ENCODE results near the gene PDZK1. TPM values are rescaled to one million over a fixed set of nuclear protein-coding genes. Genes with fewer than 3 reads are reported as not detected.
A peak's percentile ranks its signal among the peaks of the same experiment; 100 is the strongest.
"Not testable (repeated sequence)": the region's sequence is repeated elsewhere in the genome, so short reads cannot be mapped to it uniquely, and the experiment has no call there.

The PDZK1 gene
- total RNA-seq, 2 donors from 2014 or later = 7.8 to 24.7 TPM

DNA sequence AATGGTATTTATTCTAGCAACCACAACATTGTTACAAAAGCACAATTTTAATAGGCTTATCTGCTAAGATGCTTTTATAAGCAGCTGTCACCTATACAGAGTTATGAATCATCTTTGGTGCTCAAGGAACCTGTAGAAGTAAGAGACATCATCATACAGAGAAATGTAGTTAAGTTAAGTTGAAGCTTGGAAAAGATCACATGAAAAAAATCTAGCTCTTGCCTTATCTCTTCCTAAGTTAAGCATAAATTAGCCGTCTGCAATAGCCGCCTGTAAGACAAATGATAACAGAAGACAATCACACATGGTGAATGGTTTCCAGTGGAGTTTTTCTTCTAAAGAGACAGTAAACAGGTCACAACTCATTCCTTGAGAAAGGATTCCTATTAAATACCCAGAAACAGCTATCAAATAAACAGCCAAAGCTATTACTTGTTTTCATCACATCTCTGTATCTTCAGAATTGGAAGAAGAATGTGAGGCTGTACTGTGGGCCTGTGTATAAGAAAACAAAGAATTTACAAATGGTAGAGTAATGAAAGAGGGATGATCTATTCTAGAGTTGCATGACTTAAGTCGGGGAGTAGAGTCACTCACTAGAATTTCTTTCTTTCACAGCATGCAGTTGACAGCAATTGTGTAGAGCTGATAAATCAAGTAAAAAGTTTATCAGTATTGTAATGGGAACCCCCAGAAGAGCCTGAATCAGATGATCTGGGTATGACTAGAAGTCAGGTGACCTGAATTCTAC lies 36.0 kb downstream of the PDZK1 start:
- intact Hi-C loops (cut with DNase I); H3K27ac ChIP-seq; H3K36me3 ChIP-seq (replicated peaks in 1 of 2; ENCODE audit: insufficient read depth in 1 of 2, low read depth in 2 of 2); H3K4me3 ChIP-seq; H3K27me3 ChIP-seq; H3K4me1 ChIP-seq; DNase-seq; ATAC-seq; H3K9me3 ChIP-seq: not testable (repeated sequence)
- WGBS, 2 donors = 69 to 78% methylated on average over 2 of the region's 3 CpGs

DNA sequence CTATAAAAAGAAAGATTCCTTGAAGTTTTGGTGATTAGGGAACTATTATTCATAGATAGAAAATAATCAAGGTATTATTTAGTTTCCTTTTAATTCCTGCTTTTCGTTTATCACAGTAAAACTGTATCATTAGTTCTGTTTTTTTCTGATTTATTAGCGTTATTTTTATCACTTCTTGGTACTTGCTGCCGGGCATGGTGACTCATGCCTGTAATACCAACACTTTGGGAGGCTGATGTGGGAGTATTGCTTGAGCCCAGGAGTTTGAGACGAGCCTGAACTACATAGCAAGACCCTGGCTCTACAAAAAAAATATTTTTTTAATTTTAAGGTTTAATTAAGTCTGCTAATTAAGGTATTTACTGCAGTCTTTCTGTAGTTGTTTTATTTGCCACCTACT lies 42.2 kb downstream of the PDZK1 start:
- DNase-seq; H3K4me1 ChIP-seq; intact Hi-C loops (cut with DNase I); H3K27me3 ChIP-seq; H3K27ac ChIP-seq; H3K36me3 ChIP-seq (replicated peaks in 1 of 2; ENCODE audit: insufficient read depth in 1 of 2, low read depth in 2 of 2); ATAC-seq; H3K9me3 ChIP-seq; H3K4me3 ChIP-seq: not testable (repeated sequence)
- WGBS, 2 donors = 58 to 75% methylated on average over 4 of the region's 4 CpGs

DNA sequence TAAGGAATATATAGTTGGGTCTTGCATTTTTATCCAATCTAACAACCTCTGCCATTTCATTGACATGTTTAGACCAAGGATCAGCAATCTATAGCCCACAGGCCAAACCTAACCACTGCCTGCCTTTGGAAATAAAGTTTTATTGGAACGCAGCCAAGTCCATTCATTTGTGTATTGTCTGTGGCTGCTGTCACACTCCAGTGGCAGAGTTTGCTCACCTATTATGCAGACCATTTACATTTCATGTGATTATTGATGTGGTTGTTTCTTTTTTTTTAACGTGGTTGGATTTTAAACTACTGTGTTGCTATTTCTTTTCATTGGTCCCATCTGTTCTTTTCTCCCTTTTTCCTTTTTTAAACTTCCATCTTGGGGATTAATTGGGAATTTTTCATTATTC lies 44.7 kb downstream of the PDZK1 start:
- intact Hi-C loops (cut with DNase I); H3K27me3 ChIP-seq; H3K36me3 ChIP-seq (replicated peaks in 1 of 2; ENCODE audit: insufficient read depth in 1 of 2, low read depth in 2 of 2); DNase-seq; H3K4me3 ChIP-seq; H3K9me3 ChIP-seq; H3K4me1 ChIP-seq; H3K27ac ChIP-seq; ATAC-seq: not testable (repeated sequence)
- WGBS, 2 donors = 43 to 47% methylated on average over 2 of the region's 2 CpGs

DNA sequence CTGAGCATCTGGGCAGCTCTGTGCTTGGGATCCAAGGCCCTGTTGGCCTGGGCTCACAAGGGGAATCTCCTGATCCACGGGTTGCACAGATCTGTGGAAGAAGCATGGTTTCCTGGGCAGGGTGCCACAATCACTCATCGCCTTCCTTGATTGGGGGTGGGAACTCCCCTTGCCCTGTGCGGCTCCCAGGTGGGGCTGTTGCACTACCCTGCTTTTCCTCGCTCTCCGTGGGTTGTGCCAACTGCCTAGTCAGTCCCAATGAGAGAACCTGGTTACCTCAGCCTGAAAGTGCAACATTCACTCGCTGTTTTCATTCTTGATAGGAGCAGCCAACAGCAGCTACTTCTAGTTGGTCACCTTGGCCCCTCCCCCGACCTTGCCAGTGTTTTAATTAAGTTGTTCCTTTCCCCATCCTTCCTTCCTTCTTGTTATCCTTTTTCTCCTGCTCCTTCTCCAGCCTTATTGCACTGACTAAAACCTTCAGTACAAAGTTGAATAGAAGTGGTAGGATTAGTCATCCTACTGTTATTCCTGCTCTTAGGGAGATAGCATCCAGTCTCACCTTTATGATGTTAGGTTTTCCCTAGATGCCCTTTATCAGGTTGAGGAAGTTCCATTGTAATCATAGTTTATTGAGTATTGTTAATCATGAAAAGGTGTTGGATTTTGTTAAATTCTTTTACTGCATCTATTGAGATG lies 50.8 kb downstream of the PDZK1 start:
- H3K27ac ChIP-seq; H3K36me3 ChIP-seq (replicated peaks in 1 of 2; ENCODE audit: insufficient read depth in 1 of 2, low read depth in 2 of 2); H3K4me1 ChIP-seq; H3K9me3 ChIP-seq; H3K4me3 ChIP-seq; intact Hi-C loops (cut with DNase I); H3K27me3 ChIP-seq; ATAC-seq: not testable (repeated sequence)
- DNase-seq = peak in 3 of 4 donors; percentile 3 to 37 (median 15)
- WGBS, 2 donors = 71 to 91% methylated on average over 2 to 3 of the region's 7 CpGs

DNA sequence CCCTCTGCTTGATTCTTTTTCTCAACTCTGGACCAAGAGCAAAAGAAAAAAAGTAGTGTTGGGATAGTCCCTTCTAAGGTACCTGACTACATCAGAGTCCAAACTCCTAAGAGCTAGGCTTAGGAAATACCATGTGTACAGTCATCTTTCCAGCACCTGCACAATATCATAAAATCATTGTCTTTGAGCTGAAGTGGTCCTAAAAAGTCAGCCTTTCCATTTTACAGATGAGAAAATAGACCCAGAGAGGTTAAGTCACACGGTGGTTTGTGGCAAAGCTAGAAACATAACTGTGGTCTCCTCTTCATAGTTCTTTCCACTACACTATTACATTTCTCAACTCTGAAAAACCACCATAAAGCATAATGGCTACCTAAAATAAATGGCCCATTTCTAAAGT lies 63.2 kb downstream of the PDZK1 start:
- WGBS, 2 donors = no CpG with 5 or more reads among the region's 1 CpG
- intact Hi-C loops (cut with DNase I); H3K27ac ChIP-seq; H3K27me3 ChIP-seq; H3K36me3 ChIP-seq (replicated peaks in 1 of 2; ENCODE audit: insufficient read depth in 1 of 2, low read depth in 2 of 2); ATAC-seq; H3K4me1 ChIP-seq; DNase-seq; H3K9me3 ChIP-seq; H3K4me3 ChIP-seq: not testable (repeated sequence)

DNA sequence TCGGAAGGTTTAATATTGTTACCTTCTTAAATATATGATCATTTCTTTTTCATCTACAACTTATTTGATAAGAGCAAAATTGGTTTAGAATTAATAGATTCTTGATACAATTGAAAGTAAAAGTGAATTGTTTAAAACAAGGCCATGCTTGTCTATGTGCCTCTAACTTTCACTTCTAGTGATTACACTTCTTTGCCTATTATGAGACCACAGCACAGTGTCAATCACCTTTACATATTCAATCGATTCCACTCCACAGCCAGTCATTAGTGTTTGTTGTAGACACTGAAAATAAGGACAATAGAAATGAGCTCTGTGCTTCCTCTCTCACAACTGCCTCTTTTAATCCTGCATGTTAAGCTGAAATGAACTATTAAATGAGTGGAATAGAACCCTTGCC lies 65.3 kb downstream of the PDZK1 start:
- DNase-seq; ATAC-seq; H3K27me3 ChIP-seq; intact Hi-C loops (cut with DNase I); H3K4me1 ChIP-seq; H3K4me3 ChIP-seq; H3K36me3 ChIP-seq (replicated peaks in 1 of 2; ENCODE audit: insufficient read depth in 1 of 2, low read depth in 2 of 2); H3K27ac ChIP-seq; H3K9me3 ChIP-seq: not testable (repeated sequence)
- WGBS, 2 donors = 82 to 100% methylated on average over 1 of the region's 2 CpGs

DNA sequence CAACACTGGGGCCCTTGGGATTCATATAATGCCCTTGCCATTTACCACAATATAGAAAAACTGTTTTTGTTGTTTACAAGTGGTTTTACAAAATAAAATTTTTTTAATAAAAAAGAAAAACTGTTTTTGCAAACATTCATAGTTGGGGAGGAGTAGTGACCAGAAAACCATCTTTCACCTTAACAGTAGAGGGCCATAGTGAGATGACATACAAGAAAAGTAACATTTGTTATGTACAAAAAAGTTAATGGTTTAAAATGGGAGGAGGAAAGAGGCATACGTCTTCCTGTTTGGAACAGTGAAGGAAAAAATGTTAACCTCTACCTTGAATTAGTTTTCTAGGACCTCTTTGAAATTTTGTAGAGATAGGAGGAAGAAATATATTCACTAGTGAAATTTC lies 70.9 kb downstream of the PDZK1 start:
- H3K36me3 ChIP-seq (replicated peaks in 1 of 2; ENCODE audit: insufficient read depth in 1 of 2, low read depth in 2 of 2); ATAC-seq; DNase-seq; H3K9me3 ChIP-seq; H3K27me3 ChIP-seq; H3K27ac ChIP-seq; H3K4me3 ChIP-seq; H3K4me1 ChIP-seq; intact Hi-C loops (cut with DNase I): not testable (repeated sequence)
- WGBS, 2 donors = 23 to 39% methylated on average over 1 of the region's 1 CpG

DNA sequence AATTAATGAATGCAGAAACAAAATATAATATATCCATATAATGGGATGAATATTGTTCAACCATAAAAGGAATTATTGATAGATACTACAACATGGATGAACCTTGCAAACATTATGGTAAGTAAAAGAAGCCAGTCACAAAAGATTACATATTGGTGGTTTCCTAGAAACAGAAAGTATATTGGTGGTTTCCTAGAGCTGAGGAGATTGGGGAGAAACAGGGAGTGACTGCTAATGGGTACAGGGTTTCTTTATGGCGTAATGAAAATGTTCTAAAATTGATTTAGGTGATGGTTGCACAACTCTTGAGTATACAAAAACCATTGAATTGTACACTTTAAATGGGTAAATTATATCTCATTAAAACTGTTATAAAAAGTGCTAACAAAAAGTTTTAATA lies 85.0 kb downstream of the PDZK1 start:
- intact Hi-C loops (cut with DNase I); H3K9me3 ChIP-seq; H3K27me3 ChIP-seq; H3K4me3 ChIP-seq; H3K27ac ChIP-seq; H3K4me1 ChIP-seq; DNase-seq; H3K36me3 ChIP-seq (replicated peaks in 1 of 2; ENCODE audit: insufficient read depth in 1 of 2, low read depth in 2 of 2); ATAC-seq: not testable (repeated sequence)
- no CpG with 5 or more reads among the region's 1 CpG for WGBS, 2 donors

Other genes starting within 250 kb of the PDZK1 start
- gene GPR89A, start 99.4 kb downstream of the PDZK1 start, total RNA-seq = 10 to 100 TPM; 12.7 to 29.7 TPM
- not detected for gene CD160, start 12.1 kb upstream of the PDZK1 start, total RNA-seq
- 10 to 100 TPM; 12.7 to 13.2 TPM for gene RNF115, start 116.7 kb upstream of the PDZK1 start, total RNA-seq
- gene POLR3C, start 116.8 kb upstream of the PDZK1 start, total RNA-seq = 10 to 100 TPM; 15.6 to 31.6 TPM
- gene NUDT17, start 138.3 kb upstream of the PDZK1 start, total RNA-seq = 1 to 10 TPM in 1 of 2 donors, not detected in 1; 1.6 TPM
- gene PIAS3, start 151.7 kb upstream of the PDZK1 start, total RNA-seq = 10 to 100 TPM; 14.2 to 17.6 TPM
- gene ANKRD35, start 178.5 kb upstream of the PDZK1 start, total RNA-seq = 1 to 10 TPM in 1 of 2 donors, under 1 TPM in 1; 0.26 to 1.3 TPM
- 1 to 10 TPM; 4.0 to 5.7 TPM for gene ITGA10, start 202.7 kb upstream of the PDZK1 start, total RNA-seq
- gene PEX11B, start 211.3 kb upstream of the PDZK1 start, total RNA-seq = 10 to 100 TPM; 10.5 to 11.4 TPM
- 10 to 100 TPM; 47.2 to 70.2 TPM for gene RBM8A, start 220.1 kb upstream of the PDZK1 start, total RNA-seq

All from body of pancreas (tissue), 4 donors.